IPS-20b (cell line): ENCODE measurements around the gene ROMO1.
"Not testable (repeated sequence)": the region's sequence is repeated elsewhere in the genome, so short reads cannot be mapped to it uniquely, and the experiment has no call there.

Source experiments
- H3K27ac ChIP-seq: one replicate; pipeline ENCODE4 v1.5.1; 2013; ENCODE audit warnings: low read length
- H3K27me3 ChIP-seq: 2 replicates; pipeline ENCODE4 v1.6.1; 2013; ENCODE audit warnings: mild to moderate bottlenecking, low read length, inconsistent platforms; ENCODE audit not compliant: insufficient read depth
- H3K36me3 ChIP-seq: 2 replicates; pipeline ENCODE4 v1.6.1; 2013; ENCODE audit warnings: low read depth, mild to moderate bottlenecking, inconsistent platforms, low read length, moderate library complexity; ENCODE audit not compliant: insufficient read depth
- H3K4me1 ChIP-seq: 2 replicates; pipeline ENCODE4 v1.6.1; 2013; ENCODE audit warnings: mild to moderate bottlenecking, control low read depth, inconsistent platforms, low read length, moderate library complexity; ENCODE audit not compliant: insufficient read depth
- H3K4me3 ChIP-seq: 2 replicates; pipeline ENCODE4 v1.5.1; 2013; ENCODE audit warnings: mild to moderate bottlenecking, low read length, inconsistent platforms
- H3K9ac ChIP-seq: 2 replicates; pipeline ENCODE4 v1.6.1; 2013; ENCODE audit warnings: low read depth, mild to moderate bottlenecking, inconsistent platforms, low read length, moderate library complexity
- H3K9me3 ChIP-seq: 2 replicates; pipeline ENCODE4 v1.6.1; 2013; ENCODE audit warnings: mild to moderate bottlenecking, low read depth, low read length, inconsistent platforms; ENCODE audit not compliant: insufficient read depth

The ROMO1 gene

DNA sequence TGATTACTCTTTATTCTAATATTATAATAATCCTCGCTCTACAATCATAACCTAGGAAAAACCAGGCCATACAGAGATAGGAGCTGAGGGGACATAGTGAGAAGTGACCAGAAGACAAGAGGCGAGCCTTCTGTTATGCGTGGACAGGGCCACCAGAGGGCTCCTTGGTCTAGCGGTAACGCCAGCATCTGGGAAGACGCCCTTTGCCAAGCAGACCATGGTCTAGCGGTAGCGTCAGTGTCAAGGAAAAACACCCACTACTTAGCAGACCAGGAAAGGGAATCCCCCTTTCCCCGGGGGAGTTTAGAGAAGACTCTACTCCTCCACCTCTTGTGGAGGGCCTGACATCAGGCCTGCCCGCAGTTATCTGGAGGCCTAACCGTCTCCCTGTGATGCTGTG lies 12.3 kb upstream of the ROMO1 start:
- H3K36me3 ChIP-seq, result peaks cover 23% of the 10 kb centered on the region
- not testable (repeated sequence) for H3K4me1 ChIP-seq, H3K4me3 ChIP-seq, H3K9ac ChIP-seq, H3K27ac ChIP-seq, H3K27me3 ChIP-seq
- H3K9me3 ChIP-seq, result peaks cover 13% of the 10 kb centered on the region; the same call in 1 of the 2 replicates

DNA sequence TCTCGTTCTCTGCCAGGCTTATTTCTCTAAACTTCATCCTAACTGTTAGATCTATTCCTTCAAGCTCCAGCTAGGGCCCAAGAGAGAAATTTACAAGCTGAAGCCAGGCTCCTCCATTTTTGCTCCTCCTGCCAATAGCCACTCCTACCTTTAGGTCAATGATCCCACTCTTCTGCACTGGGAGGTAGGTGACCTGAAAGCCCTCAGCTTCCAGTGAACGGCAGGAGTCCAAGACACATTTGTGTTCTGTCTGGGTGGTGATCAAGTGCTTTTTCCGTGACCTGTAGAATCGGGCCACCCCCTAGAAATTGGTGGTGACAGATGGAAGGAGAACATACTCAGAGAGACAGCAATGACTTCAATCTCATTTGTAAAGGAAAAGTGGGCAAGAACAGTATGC lies 8.9 kb upstream of the ROMO1 start:
- Histone ChIP-seq H3K27ac (no peak overlapping the region), H3K9me3 (peaks cover 13% of the 10 kb centered on the region; the same call in 1 of the 2 replicates), H3K4me1 (no peaks in the 10 kb centered on the region), H3K9ac (no peak overlapping the region), H3K36me3 (peaks cover 25% of the 10 kb centered on the region), H3K4me3 (no peak overlapping the region), H3K27me3 (no peaks in the 10 kb centered on the region)

DNA sequence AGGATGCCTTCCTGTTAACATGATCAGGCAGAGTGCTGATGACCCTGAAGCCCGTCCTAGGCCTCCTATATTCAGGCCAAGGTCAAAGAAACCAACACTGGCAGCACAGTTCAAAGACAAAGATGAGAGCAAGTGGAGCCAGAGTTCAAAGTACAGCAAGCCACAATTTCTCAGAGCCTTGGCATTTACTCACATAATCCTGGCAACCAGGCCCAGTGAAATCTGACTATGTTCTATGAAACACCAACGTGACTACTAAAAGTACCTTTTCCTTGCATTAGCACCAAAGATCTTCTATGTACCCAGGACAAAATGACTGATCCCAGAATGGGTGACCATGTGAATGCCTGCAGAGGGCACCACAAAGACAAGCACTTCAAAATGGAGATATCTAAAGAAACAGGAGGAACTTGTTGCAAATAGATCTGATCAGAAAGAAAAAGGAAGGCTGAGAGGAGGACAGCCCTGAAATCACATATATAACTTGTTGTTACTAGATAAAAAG lies 3.9 kb upstream of the ROMO1 start:
- H3K27me3 ChIP-seq, result no peaks in the 10 kb centered on the region
- H3K27ac ChIP-seq, result no peak overlapping the region
- peaks cover 11% of the 10 kb centered on the region for H3K36me3 ChIP-seq
- H3K4me1 ChIP-seq, result no peaks in the 10 kb centered on the region
- no peak overlapping the region for H3K9ac ChIP-seq
- H3K9me3 ChIP-seq, result no peaks in the 10 kb centered on the region
- no peak overlapping the region for H3K4me3 ChIP-seq

DNA sequence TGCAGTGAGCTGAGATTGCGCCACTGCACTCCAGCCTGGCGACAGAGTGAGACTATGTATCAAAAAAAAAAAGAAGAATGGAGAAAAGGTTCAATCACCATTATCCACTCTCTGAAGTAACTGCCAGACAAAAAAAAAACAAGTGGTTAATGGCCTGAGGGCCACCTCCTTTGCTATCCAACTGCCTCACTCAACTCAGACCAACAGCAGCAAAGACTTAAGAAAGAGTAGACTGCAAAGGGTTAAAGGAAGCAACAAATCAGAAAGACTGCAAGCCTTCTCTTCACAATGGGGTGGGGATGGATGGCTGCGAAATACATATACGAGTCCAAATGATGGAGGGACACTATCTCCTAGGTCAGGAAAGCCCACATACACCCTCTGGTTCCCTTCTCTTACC lies 3.2 kb upstream of the ROMO1 start:
- Histone ChIP-seq H3K9ac (no peak overlapping the region), H3K27ac (no peak overlapping the region), H3K4me3 (no peak overlapping the region), H3K4me1 (no peaks in the 10 kb centered on the region), H3K36me3 (peaks cover 9% of the 10 kb centered on the region), H3K27me3 (no peaks in the 10 kb centered on the region), H3K9me3 (no peaks in the 10 kb centered on the region)

DNA sequence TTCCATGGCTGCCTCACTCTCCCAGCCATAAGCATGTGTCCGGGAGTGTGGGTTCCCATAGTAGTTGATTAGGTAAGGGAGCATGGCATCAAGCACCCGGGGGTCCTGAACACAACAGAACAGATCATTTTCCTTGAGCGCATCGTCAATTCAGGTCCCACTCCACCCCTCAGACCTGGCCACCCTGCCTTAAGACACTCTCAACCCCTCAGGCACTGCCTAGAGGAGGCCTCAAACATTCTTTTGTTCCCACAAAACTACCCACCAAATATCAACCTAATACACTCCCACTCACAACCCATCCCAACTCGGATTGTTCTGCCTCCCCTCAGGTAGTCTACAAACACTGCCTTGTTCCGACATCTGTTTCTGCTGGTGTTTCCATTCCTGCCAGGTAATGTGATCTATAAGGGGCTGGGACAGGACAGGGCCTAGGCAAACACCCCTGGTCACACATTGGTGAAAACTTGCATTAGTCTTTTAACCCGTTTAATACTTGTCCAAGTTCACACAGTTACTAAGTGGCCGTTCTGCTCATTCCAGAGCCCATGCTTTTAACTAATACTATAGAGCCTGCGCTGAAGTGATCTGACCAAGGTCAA lies 1.4 kb upstream of the ROMO1 start:
- H3K4me3 ChIP-seq, result peak overlapping the region; percentile 94
- no peaks in the 10 kb centered on the region for H3K9me3 ChIP-seq
- H3K4me1 ChIP-seq, result no peaks in the 10 kb centered on the region
- H3K9ac ChIP-seq, result peak overlapping the region; percentile 95; the same call in 1 of the 2 replicates
- no peak overlapping the region for H3K27ac ChIP-seq
- peaks cover 24% of the 10 kb centered on the region for H3K36me3 ChIP-seq
- no peaks in the 10 kb centered on the region for H3K27me3 ChIP-seq

DNA sequence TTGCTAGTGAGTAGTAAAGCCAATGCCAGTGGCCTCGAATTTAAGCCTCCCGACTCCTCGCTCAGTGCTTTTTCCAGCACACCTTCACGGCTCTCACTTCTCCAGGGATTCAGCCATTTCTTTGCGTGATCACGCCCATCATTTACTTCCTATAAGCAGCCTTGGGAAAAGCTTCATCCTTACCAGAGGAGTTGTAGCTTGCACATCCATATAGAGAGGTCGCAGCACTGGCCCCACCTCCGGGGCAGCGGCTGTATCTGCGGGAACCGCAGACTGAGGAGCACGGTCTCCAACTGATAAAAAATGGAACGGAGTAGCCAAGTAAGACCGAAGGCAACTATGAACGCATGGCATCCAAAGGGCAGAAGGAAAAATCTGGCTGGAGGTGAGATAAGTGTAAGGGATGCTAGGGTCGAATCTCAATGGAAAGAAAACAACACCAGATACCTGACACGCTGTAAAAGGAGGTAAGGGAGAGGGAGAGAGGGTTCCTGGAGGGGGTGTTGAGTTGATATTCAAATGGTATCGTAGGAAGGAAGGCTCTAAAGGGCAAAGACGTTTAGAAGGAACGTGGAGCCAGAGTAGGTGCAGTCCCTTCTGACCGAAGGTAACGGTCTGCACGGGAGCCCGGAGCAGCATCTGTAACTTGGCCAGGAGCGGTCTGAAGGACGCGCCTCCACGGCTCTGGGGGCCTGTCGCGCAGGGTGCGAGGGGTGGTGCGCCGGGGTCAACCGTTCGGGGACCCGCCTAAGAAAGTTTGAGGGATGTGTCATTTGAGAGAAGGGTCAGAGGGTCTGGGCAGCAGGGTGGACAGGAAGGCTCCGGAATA lies 693 bp upstream of the ROMO1 start:
- Histone ChIP-seq H3K27ac (no peak overlapping the region), H3K4me3 (peak overlapping the region; percentile 94), H3K9ac (peak overlapping the region; percentile 95), H3K4me1 (no peaks in the 10 kb centered on the region), H3K36me3 (peaks cover 31% of the 10 kb centered on the region), H3K9me3 (no peaks in the 10 kb centered on the region), H3K27me3 (no peaks in the 10 kb centered on the region)

DNA sequence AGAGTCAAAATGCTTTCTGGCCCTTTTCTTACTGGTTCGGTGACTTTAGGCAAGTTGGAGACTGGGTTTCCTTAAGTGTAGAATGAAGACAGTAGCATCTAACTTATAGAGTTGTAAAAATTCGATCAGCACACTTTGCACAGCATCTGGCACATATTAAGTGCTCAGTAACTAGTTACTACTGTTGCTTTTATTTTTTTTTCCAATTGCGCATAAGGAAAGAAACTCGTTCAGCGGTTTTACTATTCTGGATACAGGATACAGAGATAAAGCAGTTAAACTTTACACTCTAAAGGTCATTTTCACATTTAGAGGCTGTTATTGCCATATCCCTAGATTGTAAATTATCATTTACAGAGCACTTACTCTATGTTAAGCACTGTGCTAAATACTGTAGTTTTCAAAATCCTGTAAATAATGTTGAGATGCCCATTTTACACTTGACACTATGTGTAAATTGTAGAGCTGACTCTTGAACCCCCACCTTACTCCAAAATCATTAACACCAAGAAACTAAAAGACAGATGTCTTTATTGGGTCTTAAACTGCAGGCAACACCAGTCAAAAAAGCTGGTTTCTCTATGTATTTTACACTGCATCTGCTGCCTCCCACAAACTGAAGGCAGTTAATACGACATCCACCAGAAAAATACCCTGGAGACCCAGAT lies 886 bp downstream of the ROMO1 start:
- Histone ChIP-seq H3K4me1 (no peaks in the 10 kb centered on the region), H3K36me3 (peaks cover 46% of the 10 kb centered on the region)

DNA sequence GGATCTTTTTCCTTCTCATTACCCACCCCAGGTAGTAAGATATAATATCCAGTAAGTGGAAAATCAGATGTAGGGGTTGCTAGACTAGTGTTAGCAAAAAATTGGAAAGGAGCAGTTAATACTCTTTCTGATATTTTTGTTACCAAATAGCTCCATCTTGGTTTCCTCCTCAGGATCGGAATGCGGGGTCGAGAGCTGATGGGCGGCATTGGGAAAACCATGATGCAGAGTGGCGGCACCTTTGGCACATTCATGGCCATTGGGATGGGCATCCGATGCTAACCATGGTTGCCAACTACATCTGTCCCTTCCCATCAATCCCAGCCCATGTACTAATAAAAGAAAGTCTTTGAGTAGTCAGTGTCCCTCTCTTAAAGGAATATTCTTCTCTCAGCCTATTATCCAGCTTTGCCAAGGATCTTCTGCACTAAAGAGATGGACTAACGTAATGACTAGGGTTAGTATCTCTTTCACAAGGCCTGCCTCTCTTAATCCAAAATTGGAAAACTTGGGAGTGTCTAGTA lies 1.5 kb downstream of the ROMO1 start:
- H3K27me3 ChIP-seq, result no peaks in the 10 kb centered on the region
- no peaks in the 10 kb centered on the region for H3K9me3 ChIP-seq
- H3K27ac ChIP-seq, result no peak overlapping the region
- H3K4me3 ChIP-seq, result peak overlapping the region; percentile 94
- peaks cover 48% of the 10 kb centered on the region for H3K36me3 ChIP-seq
- no peak overlapping the region for H3K9ac ChIP-seq
- H3K4me1 ChIP-seq, result no peaks in the 10 kb centered on the region

More for the DNA sequence above, 886 bp downstream of the ROMO1 start:
- H3K4me3 ChIP-seq, result peak overlapping the region; percentile 94
- peak overlapping the region; percentile 95 for H3K9ac ChIP-seq
- no peaks in the 10 kb centered on the region for H3K27me3 ChIP-seq
- no peaks in the 10 kb centered on the region for H3K9me3 ChIP-seq
- peak overlapping the region; percentile 84 for H3K27ac ChIP-seq

DNA sequence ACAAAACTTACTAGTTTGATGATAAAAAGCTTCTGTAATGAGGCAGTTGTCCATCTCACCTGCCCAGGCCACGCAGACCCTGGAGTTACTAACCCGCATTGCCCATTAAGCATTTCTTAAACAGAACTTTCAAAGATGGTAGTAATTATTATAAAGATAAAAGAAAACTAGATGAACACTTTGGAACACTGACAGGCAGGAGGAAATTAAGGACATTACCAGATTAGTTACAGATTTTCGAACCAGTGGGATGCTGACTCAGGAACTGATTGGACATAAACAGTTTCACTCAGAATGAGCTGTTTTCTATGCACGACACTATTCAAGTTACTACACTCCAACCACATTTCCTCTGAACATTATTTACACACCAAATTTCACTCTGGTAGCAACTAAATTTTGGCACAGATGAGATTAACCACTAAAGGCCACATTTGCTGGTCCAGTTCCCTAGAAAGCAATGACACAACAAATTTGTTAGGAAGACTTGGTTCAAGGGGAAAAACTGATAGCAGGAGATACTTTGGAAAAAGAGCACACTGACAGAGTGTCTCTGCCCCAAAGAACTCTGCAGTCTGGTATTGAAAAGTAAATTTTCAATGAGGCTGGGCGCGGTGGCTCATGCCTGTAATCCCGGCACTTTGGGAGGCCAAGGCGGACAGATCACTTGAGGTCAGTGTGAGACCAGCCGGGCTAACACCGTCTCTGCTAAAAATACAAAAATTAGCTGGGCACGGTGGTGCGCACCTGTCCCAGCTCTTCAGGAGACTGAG lies 3.0 kb downstream of the ROMO1 start:
- Histone ChIP-seq H3K4me3 (no peak overlapping the region), H3K9ac (no peak overlapping the region), H3K27me3 (no peaks in the 10 kb centered on the region), H3K27ac (no peak overlapping the region), H3K9me3 (no peaks in the 10 kb centered on the region), H3K36me3 (peaks cover 60% of the 10 kb centered on the region), H3K4me1 (no peaks in the 10 kb centered on the region)

DNA sequence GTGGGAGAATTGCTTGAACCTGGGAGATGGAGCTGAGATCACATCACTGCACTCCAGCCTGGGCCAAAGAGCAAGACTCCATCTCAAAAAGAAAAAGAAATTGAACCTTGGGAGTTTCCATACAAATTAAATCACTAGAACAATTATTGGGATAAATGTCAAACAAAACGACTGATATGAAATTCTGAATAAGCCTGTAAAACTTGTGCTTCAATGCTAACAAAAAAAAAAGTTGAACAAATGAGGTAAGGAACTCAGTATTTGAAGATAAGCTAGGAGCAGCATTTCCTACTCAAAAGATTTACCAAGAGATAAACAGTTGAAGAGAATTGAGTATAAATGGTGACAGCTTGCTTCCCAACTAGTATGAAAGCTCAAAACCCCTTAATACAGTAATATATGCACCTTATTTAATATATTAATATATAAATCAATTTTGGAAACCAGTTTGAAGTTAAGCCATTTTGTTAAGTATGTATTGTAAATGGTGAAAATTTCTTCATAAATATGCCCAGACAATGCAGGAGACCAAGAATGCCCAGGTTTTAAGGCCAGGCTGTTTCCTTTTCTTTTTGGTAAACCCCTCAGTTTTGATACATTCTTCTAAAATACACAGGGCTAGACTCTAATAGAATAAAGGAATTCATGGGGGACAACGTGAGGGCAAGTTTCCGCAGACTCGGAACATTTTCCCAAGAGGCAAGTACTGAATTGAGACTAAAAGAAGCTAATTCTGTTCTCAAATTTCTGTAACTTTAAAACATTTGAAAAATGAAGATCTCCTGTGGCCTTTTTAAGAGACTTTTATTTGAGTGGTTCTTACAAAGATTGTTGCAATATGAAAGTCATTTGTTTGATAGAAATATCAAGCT lies 3.9 kb downstream of the ROMO1 start:
- Histone ChIP-seq H3K9ac (no peak overlapping the region), H3K4me3 (no peak overlapping the region), H3K27ac (no peak overlapping the region), H3K9me3 (no peaks in the 10 kb centered on the region), H3K27me3 (no peaks in the 10 kb centered on the region), H3K4me1 (no peaks in the 10 kb centered on the region), H3K36me3 (peaks cover 67% of the 10 kb centered on the region)
